ENCODE measurements around the gene AUTS2.

AUTS2 gene

GRCh38 chr7:70595370-70595754 is 997.1 kb downstream of the AUTS2 start:
- Histone ChIP-seq H3K27me3 (ENCODE audit: insufficient read depth, insufficient read length) (peaks cover 43% of the 10 kb centered on the region), H3K9me3 (ENCODE audit: insufficient read depth, low read length) (no peaks in the 10 kb centered on the region), H3K4me1 (ENCODE audit: insufficient read depth, insufficient read length) (peaks cover 5% of the 10 kb centered on the region), H3K36me3 (ENCODE audit: insufficient read depth, insufficient read length, low read length) (no peaks in the 10 kb centered on the region), H3K9ac (ENCODE audit: insufficient read length, low read depth) (no peak overlapping the region), H3K4me3 (ENCODE audit: insufficient read length, low read depth) (peak overlapping the region; percentile 52)
- no peak for DNase-seq (ENCODE audit: low read depth, low spot score)
- TF ChIP-seq SUZ12 (IDR thresholded peaks at IDR 0.05; ENCODE audit: extremely low read depth, insufficient read depth, insufficient read length) (no peak), YY1 (IDR thresholded peaks at IDR 0.05; ENCODE audit: insufficient read depth, insufficient read length) (no peak), ZNF274 (IDR thresholded peaks at IDR 0.05; ENCODE audit: low read depth, low read length) (no peak)

DNA sequence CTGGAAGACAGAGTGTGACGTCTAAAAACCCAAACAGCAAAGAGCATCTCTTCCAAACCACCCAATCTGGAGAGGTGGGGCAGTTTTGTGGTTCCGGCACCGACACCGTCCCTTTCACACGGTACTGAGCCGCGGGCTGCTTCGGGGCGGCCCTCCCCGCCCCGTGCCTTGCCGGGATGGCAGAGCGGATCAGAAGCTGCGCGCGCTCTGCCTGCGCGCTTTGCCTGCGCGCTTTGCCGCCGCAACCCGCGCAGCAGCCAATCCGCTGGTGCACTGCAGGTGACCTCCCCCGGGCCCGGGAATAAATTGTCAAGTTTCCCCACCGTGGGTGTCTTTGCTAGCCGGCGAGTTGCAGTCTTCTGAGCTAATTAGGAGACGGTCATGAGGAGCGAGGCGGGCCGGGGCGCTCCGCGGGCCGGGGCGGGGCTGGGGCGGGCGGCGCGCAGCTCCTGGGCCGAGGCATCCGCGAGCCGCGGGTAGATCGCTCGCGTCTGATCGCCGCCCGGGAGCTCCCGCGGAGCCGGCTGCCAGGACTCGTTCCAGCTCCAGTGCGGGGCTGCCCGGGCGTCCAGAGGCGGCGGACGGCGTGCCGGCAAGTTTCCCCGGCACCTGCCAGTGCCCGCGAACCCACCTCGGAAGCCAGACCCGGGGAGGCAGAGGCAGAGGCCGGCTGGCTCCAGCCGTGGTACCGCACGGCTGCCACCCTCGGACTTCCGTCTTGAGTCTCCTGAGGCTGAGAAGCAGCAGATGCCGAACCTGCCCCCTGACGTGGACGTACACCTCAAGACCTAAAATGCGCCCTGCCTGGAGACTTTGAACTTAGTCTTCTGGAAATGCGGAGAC is 997.7 kb downstream of the AUTS2 start:
- TF ChIP-seq ZNF274 (IDR thresholded peaks at IDR 0.05; ENCODE audit: low read depth, low read length) (no peak), YY1 (IDR thresholded peaks at IDR 0.05; ENCODE audit: insufficient read depth, insufficient read length) (no peak), SUZ12 (IDR thresholded peaks at IDR 0.05; ENCODE audit: extremely low read depth, insufficient read depth, insufficient read length) (no peak)
- DNase-seq (ENCODE audit: low read depth, low spot score): no peak
- Histone ChIP-seq H3K9me3 (ENCODE audit: insufficient read depth, low read length) (no peaks in the 10 kb centered on the region), H3K4me1 (ENCODE audit: insufficient read depth, insufficient read length) (peaks cover 5% of the 10 kb centered on the region), H3K27me3 (ENCODE audit: insufficient read depth, insufficient read length) (peaks cover 43% of the 10 kb centered on the region), H3K4me3 (ENCODE audit: insufficient read length, low read depth) (peak overlapping the region; percentile 52), H3K36me3 (ENCODE audit: insufficient read depth, insufficient read length, low read length) (no peaks in the 10 kb centered on the region), H3K9ac (ENCODE audit: insufficient read length, low read depth) (peak overlapping the region; percentile 76)

DNA sequence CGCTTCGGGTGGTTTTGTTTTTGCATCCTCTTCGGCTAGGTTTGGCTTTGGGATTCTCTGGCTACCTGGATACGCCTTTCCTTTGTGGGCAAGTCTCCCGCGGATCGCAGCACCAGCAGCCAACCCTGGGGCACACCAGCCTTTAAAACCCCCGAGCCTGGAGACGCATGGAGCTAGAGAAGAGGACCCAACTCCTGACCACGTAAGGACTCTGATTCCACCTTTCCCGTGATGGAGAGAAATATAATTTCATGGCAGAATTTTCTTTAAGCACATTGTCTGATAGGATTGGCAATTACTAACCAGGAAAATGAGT is 998.3 kb downstream of the AUTS2 start:
- H3K4me1 ChIP-seq (ENCODE audit: insufficient read depth, insufficient read length): peaks cover 5% of the 10 kb centered on the region
- H3K36me3 ChIP-seq (ENCODE audit: insufficient read depth, insufficient read length, low read length): no peaks in the 10 kb centered on the region
- peak overlapping the region; percentile 52 for H3K4me3 ChIP-seq (ENCODE audit: insufficient read length, low read depth)
- DNase-seq (ENCODE audit: low read depth, low spot score): no peak
- no peaks in the 10 kb centered on the region for H3K9me3 ChIP-seq (ENCODE audit: insufficient read depth, low read length)
- TF ChIP-seq ZNF274 (IDR thresholded peaks at IDR 0.05; ENCODE audit: low read depth, low read length) (no peak), SUZ12 (IDR thresholded peaks at IDR 0.05; ENCODE audit: extremely low read depth, insufficient read depth, insufficient read length) (no peak), YY1 (IDR thresholded peaks at IDR 0.05; ENCODE audit: insufficient read depth, insufficient read length) (no peak)
- peak overlapping the region; percentile 76 for H3K9ac ChIP-seq (ENCODE audit: insufficient read length, low read depth)
- H3K27me3 ChIP-seq (ENCODE audit: insufficient read depth, insufficient read length): peaks cover 43% of the 10 kb centered on the region

DNA sequence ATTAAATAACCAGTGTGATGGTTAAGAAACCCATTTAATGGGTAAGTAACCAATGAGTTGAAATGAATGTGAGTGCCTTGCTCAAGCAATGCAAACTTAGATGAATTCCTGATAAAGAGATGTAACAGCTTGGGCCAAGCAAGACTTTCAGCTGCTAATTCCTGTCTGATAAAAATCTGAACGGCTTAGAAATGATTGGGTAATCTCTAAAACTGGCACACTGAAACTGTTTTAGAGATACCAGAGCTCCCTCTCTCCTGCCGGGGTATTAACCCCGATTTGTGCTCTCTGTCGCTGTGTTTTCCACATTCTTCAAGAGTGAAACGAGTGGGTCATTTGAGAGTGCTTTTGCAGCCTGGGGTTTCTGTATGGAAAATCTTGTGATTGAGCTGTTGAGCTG is 998.8 kb downstream of the AUTS2 start:
- no peak for TF ChIP-seq ZNF274 (IDR thresholded peaks at IDR 0.05; ENCODE audit: low read depth, low read length)
- TF ChIP-seq YY1 (IDR thresholded peaks at IDR 0.05; ENCODE audit: insufficient read depth, insufficient read length): no peak
- no peak for TF ChIP-seq SUZ12 (IDR thresholded peaks at IDR 0.05; ENCODE audit: extremely low read depth, insufficient read depth, insufficient read length)
- Histone ChIP-seq H3K36me3 (ENCODE audit: insufficient read depth, insufficient read length, low read length) (no peaks in the 10 kb centered on the region), H3K9ac (ENCODE audit: insufficient read length, low read depth) (no peak overlapping the region), H3K4me3 (ENCODE audit: insufficient read length, low read depth) (peak overlapping the region; percentile 52), H3K9me3 (ENCODE audit: insufficient read depth, low read length) (no peaks in the 10 kb centered on the region), H3K4me1 (ENCODE audit: insufficient read depth, insufficient read length) (peaks cover 5% of the 10 kb centered on the region), H3K27me3 (ENCODE audit: insufficient read depth, insufficient read length) (peaks cover 43% of the 10 kb centered on the region)
- no peak for DNase-seq (ENCODE audit: low read depth, low spot score)

- peaks cover 2% of the 10 kb centered on the region for H3K4me1 ChIP-seq (ENCODE audit: insufficient read depth, insufficient read length)
- TF ChIP-seq YY1 (IDR thresholded peaks at IDR 0.05; ENCODE audit: insufficient read depth, insufficient read length) (no peak), SUZ12 (IDR thresholded peaks at IDR 0.05; ENCODE audit: extremely low read depth, insufficient read depth, insufficient read length) (no peak), ZNF274 (IDR thresholded peaks at IDR 0.05; ENCODE audit: low read depth, low read length) (no peak)
- no peaks in the 10 kb centered on the region for H3K36me3 ChIP-seq (ENCODE audit: insufficient read depth, insufficient read length, low read length)
- H3K4me3 ChIP-seq (ENCODE audit: insufficient read length, low read depth): no peak overlapping the region
- peaks cover 41% of the 10 kb centered on the region for H3K27me3 ChIP-seq (ENCODE audit: insufficient read depth, insufficient read length)
- H3K9ac ChIP-seq (ENCODE audit: insufficient read length, low read depth): no peak overlapping the region
- DNase-seq (ENCODE audit: low read depth, low spot score): no peak
- no peaks in the 10 kb centered on the region for H3K9me3 ChIP-seq (ENCODE audit: insufficient read depth, low read length)
Observed at GRCh38 chr7:70598976-70599375, 1000.7 kb downstream of the AUTS2 start.

DNA sequence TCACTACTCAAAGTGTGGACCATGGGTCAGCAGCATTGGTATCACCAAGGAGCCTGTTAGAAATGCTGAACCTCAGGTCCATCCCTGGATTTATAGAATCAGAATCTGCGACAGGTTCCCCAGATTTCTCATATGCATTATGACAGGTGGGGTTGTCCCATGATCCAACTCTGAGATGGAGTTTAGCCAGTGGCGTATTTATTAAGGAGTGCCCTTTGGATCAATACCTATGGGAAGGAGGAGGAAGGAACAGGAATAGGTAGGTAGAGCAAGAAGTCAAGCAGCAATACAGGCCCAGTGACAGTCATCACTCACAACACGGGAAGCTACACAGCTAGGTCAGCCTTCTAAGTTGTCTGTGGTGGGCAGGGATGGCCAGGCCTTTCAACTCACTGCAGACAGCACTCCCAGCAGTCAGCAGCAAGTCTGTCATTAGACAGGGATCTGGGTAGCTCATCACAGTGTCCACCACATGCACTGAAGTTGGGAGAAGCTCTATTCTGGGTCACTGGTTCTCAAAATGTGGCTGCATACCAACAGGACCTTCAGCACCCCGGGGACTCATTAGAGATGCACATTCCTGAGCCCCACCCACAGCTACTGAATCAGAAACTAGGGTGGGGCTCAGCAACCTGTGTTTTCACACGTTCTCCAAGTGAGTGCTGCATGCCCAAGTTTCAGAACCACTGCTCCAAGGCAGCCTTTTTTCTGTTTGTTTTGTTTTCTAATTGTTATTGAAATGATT is 1001.3 kb downstream of the AUTS2 start:
- Histone ChIP-seq H3K9me3 (ENCODE audit: insufficient read depth, low read length) (peaks cover 6% of the 10 kb centered on the region; the same call in 1 of the 2 replicates), H3K36me3 (ENCODE audit: insufficient read depth, insufficient read length, low read length) (no peaks in the 10 kb centered on the region), H3K27me3 (ENCODE audit: insufficient read depth, insufficient read length) (peaks cover 39% of the 10 kb centered on the region)

GRCh38 chr7:70600993-70601392 is 1002.7 kb downstream of the AUTS2 start:
- Histone ChIP-seq H3K4me3 (ENCODE audit: insufficient read length, low read depth) (no peak overlapping the region), H3K9ac (ENCODE audit: insufficient read length, low read depth) (no peak overlapping the region), H3K4me1 (ENCODE audit: insufficient read depth, insufficient read length) (peaks cover 2% of the 10 kb centered on the region), H3K9me3 (ENCODE audit: insufficient read depth, low read length) (peaks cover 9% of the 10 kb centered on the region; the same call in 1 of the 2 replicates), H3K27me3 (ENCODE audit: insufficient read depth, insufficient read length) (peaks cover 30% of the 10 kb centered on the region), H3K36me3 (ENCODE audit: insufficient read depth, insufficient read length, low read length) (no peaks in the 10 kb centered on the region)
- TF ChIP-seq ZNF274 (IDR thresholded peaks at IDR 0.05; ENCODE audit: low read depth, low read length): no peak
- no peak for TF ChIP-seq SUZ12 (IDR thresholded peaks at IDR 0.05; ENCODE audit: extremely low read depth, insufficient read depth, insufficient read length)
- DNase-seq (ENCODE audit: low read depth, low spot score): no peak

More for the DNA sequence above, 1001.3 kb downstream of the AUTS2 start:
- Histone ChIP-seq H3K9ac (ENCODE audit: insufficient read length, low read depth) (no peak overlapping the region), H3K4me3 (ENCODE audit: insufficient read length, low read depth) (no peak overlapping the region), H3K4me1 (ENCODE audit: insufficient read depth, insufficient read length) (peaks cover 2% of the 10 kb centered on the region)
- no peak for DNase-seq (ENCODE audit: low read depth, low spot score)
- no peak for TF ChIP-seq SUZ12 (IDR thresholded peaks at IDR 0.05; ENCODE audit: extremely low read depth, insufficient read depth, insufficient read length)
